GM19035 (cell line): ENCODE data around the gene HIVEP3.

ENCODE experiments used
- ATAC-seq: cut with Tn5 transposase; IDR thresholded peaks from one replicate; pipeline ENCODE4 v1.9.1; 2021; ENCODE audit not compliant: unreplicated experiment

Gene HIVEP3

GRCh38 chr1:41542196-41542930 is 376.4 kb downstream of the HIVEP3 start:
- no peak for ATAC-seq

- no peak for ATAC-seq
Observed at GRCh38 chr1:41541592-41541952, 377.1 kb downstream of the HIVEP3 start.

DNA sequence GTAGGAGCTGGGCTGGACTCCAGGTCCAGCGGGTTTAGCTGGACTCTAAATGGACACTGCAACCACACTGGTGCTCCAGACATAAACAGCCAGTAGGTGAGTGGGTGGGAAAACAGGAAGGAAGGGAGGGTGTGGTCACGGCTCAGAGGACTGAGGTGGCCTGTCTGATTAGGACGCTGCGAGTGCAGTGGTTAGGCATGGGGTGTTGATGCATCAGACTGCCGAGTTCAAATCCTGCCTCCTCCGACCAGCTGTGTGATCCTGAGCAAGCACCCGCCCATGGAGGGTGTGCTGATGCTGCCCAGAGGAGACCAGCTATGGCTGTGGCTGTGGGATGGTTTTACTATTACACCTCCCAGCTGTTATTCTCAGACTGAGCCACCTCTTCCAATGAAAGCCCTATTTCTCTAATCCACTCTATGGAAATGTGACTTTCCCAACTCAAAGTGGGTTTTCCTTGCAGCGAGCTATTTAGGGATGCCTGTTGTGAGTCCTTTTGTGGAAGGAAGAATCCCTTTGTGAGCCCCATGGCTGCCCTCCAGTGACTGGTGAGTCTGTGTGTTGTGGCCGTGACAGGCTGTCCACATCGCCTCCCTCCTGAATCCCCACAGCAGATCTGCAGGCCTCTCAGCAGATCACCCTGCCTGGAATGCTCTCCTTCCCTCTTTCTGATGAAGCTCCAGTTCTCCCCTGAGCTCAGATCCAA is 377.7 kb downstream of the HIVEP3 start:
- no peak for ATAC-seq

GRCh38 chr1:41539999-41540398 is 378.7 kb downstream of the HIVEP3 start:
- ATAC-seq, result no peak

- no peak for ATAC-seq
Observed at GRCh38 chr1:41539418-41539805, 379.3 kb downstream of the HIVEP3 start.

DNA sequence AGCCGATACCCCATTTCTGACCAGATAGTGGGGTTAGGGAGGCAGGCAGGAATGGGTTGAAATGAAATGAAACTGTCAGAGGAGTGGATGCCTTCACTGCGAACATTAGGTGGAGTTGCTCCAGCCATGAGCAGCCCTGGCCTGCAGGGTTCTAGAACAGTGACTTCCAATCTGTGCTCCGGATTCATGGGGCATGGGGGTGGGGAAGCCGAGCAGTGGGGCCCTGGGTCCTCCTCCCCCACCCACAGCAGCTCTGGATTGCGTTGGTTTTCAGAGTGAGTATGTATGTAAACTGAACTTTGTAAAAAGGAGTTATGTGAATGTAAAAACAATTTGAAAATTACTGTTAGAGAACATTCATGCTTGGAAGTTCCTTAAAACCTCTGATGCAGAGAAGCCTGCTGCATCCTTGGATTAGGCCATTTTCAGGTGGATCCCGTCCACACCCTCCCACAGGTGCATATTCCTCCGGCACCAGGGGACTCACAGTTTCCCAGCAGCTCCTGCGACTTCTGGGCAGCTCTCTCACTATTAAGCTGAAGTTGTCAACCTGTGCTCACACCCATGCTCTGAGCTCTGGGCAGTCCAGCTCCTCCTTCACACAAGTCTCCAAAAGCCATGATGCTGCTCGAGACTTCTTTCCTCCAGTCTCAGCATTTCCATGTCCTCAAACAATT is 379.8 kb downstream of the HIVEP3 start:
- no peak for ATAC-seq

DNA sequence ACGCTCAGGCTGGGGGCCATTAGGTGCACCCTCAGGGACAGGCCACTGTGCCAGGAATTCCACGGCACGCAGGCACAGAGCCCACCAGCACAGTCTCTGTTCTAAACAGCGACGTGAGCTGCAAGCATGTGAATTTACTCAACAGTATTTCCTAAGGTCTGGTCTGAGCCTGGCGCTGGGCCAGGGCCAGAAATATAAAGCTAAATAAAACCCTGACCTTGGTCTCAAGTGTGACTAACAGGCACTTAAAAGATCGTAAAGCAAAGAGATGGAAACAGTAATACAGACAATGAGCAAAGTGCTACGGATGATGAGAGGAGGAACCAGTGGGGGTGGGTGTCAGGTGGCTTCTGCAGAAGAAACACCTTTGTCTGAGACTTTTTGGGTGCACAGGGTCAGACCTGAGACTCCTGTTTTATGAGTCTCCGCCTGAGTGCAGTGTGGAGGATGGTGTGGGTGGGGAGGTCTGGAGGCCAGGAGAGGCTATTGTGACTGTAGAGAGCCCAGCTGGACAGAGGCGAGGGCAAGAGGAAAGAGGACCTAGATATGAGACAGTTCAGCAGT is 380.9 kb downstream of the HIVEP3 start:
- ATAC-seq, result no peak

DNA sequence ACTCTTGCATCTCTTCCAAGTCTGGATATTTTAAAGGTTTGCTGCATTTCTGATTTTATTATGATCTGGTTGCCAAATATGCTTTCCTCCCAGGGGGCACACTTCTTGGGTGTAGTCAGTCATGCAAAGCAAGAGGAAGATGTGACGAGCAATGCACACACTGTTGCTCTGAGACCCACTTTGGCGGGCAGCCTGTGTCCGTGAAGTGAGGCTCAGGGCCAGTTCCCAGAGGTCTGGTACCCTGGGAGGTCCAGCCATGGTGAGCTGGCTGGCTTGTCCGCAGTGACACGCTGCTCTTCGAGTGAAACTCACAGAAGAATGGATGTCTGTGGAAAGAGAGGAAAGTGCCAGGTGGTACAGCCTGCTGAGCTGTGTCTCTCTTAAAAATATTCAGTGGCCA is 381.5 kb downstream of the HIVEP3 start:
- ATAC-seq, result no peak

- no peak for ATAC-seq
Observed at GRCh38 chr1:41536361-41536802, 382.3 kb downstream of the HIVEP3 start.

DNA sequence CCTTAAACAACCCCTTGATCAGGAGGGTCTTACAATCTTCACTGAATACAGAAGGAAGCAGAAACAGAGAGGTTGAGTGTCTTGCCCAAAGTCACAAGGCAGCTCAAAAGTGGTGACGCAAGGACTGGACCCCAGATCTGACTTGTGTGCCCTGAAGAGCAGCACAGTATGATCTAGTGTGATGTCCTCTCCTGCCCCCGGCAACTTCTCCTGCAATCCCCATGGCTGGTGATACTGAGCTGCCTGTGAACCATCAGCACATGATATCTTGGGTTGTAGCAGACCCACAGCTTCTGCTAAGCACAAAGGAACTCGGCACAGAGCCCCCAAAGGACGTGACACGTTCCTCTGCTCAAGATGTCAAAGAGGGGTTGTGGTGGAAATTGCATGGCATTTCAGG is 383.0 kb downstream of the HIVEP3 start:
- no peak for ATAC-seq

- no peak for ATAC-seq
Observed at GRCh38 chr1:41535276-41535675, 383.4 kb downstream of the HIVEP3 start.

DNA sequence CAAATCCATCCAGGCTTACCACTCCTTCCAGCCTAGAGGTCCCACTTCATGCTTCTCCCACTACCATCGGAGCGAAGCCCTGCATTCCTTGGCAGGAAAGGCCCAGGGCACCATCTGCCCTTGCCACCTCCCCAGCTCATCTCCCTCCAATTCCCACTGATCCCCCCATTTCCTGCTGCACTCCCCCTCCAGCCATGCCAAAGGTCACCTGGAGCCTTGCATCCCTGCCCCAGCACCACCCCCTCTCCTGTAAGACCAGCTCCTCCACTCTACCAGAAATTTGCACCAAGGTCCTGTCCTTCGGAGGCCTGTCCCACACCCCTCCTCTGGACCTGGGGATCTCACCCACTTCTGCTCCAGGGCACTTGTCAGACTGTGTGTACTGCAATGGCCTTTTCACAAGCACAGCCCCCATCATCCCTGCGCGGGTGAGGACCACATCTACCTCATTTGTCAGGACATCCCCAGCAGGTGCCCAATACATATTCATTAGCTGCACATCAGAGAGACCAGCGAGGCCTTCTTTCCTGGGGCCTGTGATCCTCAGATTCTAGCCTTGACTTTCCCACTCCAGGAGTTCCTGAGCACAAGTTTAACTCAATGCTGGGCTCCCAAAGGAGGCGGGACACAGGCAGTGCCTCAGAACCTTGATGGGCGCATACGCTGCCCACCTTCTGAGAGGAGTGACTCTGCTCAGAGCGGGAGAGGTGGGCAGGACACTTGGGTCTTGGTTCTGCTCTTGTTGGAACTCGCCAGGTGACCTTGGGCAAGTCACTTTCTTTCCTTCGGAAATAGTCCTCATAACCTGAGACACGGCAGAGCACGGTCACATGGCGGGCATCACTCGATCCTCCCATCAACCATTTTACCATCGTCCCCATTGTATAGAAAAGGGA is 384.3 kb downstream of the HIVEP3 start:
- no peak for ATAC-seq

GRCh38 chr1:41533731-41534080 is 385.0 kb downstream of the HIVEP3 start:
- no peak for ATAC-seq

DNA sequence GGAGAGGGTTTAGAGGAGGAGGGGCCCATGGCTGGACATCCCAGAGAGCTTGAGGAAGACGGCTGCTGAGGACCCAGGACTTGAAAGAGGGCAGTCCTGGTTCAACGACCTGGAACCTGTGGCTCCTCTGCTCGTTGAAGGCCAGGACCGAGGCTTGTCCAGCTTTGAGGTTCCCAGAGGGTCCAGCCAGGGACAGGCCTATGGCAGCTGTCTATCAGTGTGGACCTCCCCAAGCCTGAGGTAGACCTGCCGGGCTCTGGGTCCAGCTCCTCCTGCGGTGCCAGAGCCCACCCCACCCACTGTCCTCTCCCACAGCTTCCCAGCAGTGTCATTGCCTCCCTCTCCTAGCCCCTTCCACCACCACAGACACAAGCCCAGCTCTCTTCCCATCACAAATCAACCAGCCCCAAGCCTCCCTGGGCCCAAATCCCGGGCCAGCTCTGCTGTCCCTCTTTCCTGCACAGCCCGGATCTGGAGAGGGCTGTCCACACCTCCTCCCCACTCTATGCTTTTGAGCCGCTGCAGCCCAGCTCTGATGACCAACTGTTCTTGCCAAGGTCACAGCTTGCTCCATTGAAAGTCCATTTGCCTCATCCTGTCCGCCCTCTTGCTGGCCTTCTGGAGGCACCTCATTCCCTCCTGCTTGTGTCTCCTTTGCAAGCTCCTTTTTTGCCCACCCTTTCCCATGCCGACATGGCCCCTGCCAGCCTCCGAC is 385.5 kb downstream of the HIVEP3 start:
- no peak for ATAC-seq

GRCh38 chr1:41532206-41532975 is 386.3 kb downstream of the HIVEP3 start:
- no peak for ATAC-seq

DNA sequence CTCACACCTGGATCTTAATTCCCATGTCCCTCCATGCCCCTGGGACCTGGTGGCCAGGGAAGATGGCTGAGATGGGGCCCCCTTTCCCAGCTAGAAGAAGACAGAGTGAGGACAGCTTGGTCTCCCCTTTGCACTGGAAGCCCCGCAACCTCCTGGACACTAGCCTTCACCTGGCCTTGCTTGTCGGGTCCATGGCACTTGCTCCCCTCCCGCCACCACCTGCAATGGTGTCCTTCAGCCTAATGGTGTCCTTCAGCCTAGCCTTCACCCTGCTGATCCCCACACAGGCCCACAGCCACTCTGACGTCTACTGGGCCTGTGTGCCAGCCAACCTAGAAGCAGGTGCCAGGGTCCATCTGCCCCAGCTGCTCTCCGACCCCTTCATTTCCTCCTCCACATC is 388.3 kb downstream of the HIVEP3 start:
- no peak for ATAC-seq

- ATAC-seq, result no peak
Observed at GRCh38 chr1:41529621-41530395, 388.9 kb downstream of the HIVEP3 start.

DNA sequence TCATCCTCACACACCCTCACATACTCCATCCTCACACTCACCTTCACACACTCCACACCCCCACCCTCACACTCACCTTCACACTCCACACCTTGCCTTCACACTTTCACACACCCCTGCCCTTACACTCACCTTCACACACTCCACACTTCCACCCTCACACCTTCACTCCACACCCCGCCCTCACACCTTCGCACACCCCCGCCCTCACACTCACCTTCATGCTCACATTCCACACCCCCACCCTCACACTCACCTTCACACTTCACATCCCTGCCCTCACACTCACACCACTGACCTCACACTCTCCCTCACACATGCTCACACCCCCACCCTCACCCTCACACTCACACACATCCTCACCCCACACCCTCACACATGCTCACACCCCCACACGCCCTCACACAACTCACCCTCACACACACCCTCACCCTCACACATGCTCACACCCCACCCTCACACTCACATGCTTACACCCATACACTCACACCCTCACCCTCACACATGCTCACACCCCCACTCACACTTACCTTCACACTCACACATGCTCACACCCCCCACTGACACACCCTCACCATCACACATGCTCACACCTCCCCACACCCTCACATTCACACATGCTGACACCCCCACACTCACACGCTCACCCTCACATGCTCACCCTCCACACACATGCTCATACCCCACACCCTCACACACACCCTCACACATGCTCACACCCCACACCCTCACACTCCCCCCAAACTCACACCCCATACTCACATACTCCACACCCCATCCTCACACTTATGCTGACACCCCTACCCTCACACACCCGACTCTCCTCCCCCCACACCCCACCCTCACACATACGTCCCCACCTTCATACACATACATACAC is 389.8 kb downstream of the HIVEP3 start:
- ATAC-seq, result no peak
